HepG2 (cell line): Measurements from ENCODE around the gene SQSTM1. TPM values are rescaled to one million over a fixed set of nuclear protein-coding genes. Genes with fewer than 3 reads are reported as not detected.

ENCODE experiments used
- CBX1 ChIP-seq: IDR thresholded peaks from one replicate; pipeline ENCODE4 v1.6.1; 2016; ENCODE audit warnings: antibody characterized with exemption, low read depth
- MED13 ChIP-seq: sonication (generic); formaldehyde crosslinking; IDR thresholded peaks from 2 replicates; pipeline ENCODE4 v1.5.0; 2020; ENCODE audit warnings: missing genetic modification reagents
- MTA3 ChIP-seq: sonication (generic); formaldehyde crosslinking; IDR thresholded peaks from 2 replicates; pipeline ENCODE4 v1.4.0; 2020; ENCODE audit warnings: missing genetic modification reagents
- NFIB ChIP-seq: sonication (generic); formaldehyde crosslinking; IDR thresholded peaks from 2 replicates; pipeline ENCODE4 v1.9.0; 2021; ENCODE audit warnings: missing genetic modification reagents, mild to moderate bottlenecking, borderline replicate concordance
- SETDB1 ChIP-seq: sonication (generic); formaldehyde crosslinking; IDR thresholded peaks from 2 replicates; pipeline ENCODE4 v1.5.1; 2020; ENCODE audit warnings: missing genetic modification reagents, mild to moderate bottlenecking, borderline replicate concordance
- SRF ChIP-seq: IDR thresholded peaks from 2 replicates; pipeline ENCODE4 v1.6.1; 2011; ENCODE audit warnings: mild to moderate bottlenecking, low read depth, low read length, moderate library complexity
- TRAFD1 ChIP-seq: sonication (generic); formaldehyde crosslinking; IDR thresholded peaks from 2 replicates; pipeline ENCODE4 v1.5.1; 2020; ENCODE audit warnings: missing genetic modification reagents, mild to moderate bottlenecking, borderline replicate concordance
- ZBTB8A ChIP-seq: sonication (generic); formaldehyde crosslinking; IDR thresholded peaks from 2 replicates; pipeline ENCODE4 v1.4.0; 2020; ENCODE audit warnings: mild to moderate bottlenecking, low read depth, missing genetic modification reagents, borderline replicate concordance
- ZEB1 ChIP-seq: IDR thresholded peaks from 2 replicates; pipeline ENCODE4 v1.6.1; 2012; ENCODE audit warnings: mild to moderate bottlenecking, low read depth, inconsistent platforms; ENCODE audit not compliant: insufficient replicate concordance
- ZNF234 ChIP-seq: sonication (generic); formaldehyde crosslinking; conservative IDR thresholded peaks from 2 replicates; pipeline ENCODE4 v1.5.1; 2020; ENCODE audit warnings: mild to moderate bottlenecking, missing genetic modification reagents
- ZNF510 ChIP-seq: sonication (generic); formaldehyde crosslinking; IDR thresholded peaks from 2 replicates; pipeline ENCODE4 v1.4.0; 2020; ENCODE audit warnings: low read depth, mild to moderate bottlenecking, missing genetic modification reagents
- ZNF552 ChIP-seq: sonication (generic); formaldehyde crosslinking; IDR thresholded peaks from 2 replicates; pipeline ENCODE4 v1.9.0; 2022; ENCODE audit warnings: missing genetic modification reagents, mild to moderate bottlenecking, borderline replicate concordance
- ZNF788 ChIP-seq: sonication (generic); formaldehyde crosslinking; IDR thresholded peaks from 2 replicates; pipeline ENCODE4 v1.5.0; 2020; ENCODE audit warnings: mild to moderate bottlenecking, missing genetic modification reagents, borderline replicate concordance
- ZNF816 ChIP-seq: sonication (generic); formaldehyde crosslinking; IDR thresholded peaks from 2 replicates; pipeline ENCODE4 v1.8.0; 2022; ENCODE audit warnings: missing genetic modification reagents, mild to moderate bottlenecking, borderline replicate concordance
- polyA plus RNA-seq, 8 experiments: library from polyadenylated mRNA; depleted of rRNA in 3 of 8; stranded (reverse) in 7 of 8; unstranded in 1 of 8; fragments of >200 nt; fragmentation: Illumina TruSeq in 4 of 8; extraction: Trizol in 4 of 8; gene quantifications; 2 replicates each; pipeline versions ENCODE4 v1.2.1 to v1.2.3, GENCODE V29; 2011 to 2016; ENCODE audit warnings: low read depth in 4 of 8, missing spikeins in 1 of 8, mixed read lengths in 1 of 8; ENCODE audit not compliant: insufficient read depth in 1 of 8
- total RNA-seq, 5 experiments: library from RNA; depleted of rRNA; stranded (reverse); fragments of >200 nt; fragmentation: Illumina TruSeq; extraction: Trizol; gene quantifications; 2 replicates each; pipeline ENCODE4 v1.2.3, GENCODE V29; 2016; ENCODE audit warnings: low read depth in 1 of 5
- TF ChIP-seq, protein P1 (sequence below): sonication (generic); formaldehyde crosslinking; IDR thresholded peaks from 2 replicates; pipeline ENCODE4 v1.5.1; 2020; ENCODE audit warnings: missing genetic modification reagents, mild to moderate bottlenecking, borderline replicate concordance
- TF ChIP-seq, protein P2 (sequence below): sonication (generic); formaldehyde crosslinking; IDR thresholded peaks from 2 replicates; pipeline ENCODE4 v1.8.0; 2022; ENCODE audit warnings: mild to moderate bottlenecking, missing genetic modification reagents, borderline replicate concordance
- TF ChIP-seq, protein P3 (sequence below): sonication (generic); formaldehyde crosslinking; IDR thresholded peaks from 2 replicates; pipeline ENCODE4 v1.5.1; 2020; ENCODE audit warnings: mild to moderate bottlenecking, missing genetic modification reagents, moderate library complexity

The SQSTM1 gene
- total and polyA plus RNA-seq, 2 of the 13 experiments (the other 11 are each of a cell fraction or from before 2014, with no cell fraction given), result 90.9 to 160 TPM

DNA sequence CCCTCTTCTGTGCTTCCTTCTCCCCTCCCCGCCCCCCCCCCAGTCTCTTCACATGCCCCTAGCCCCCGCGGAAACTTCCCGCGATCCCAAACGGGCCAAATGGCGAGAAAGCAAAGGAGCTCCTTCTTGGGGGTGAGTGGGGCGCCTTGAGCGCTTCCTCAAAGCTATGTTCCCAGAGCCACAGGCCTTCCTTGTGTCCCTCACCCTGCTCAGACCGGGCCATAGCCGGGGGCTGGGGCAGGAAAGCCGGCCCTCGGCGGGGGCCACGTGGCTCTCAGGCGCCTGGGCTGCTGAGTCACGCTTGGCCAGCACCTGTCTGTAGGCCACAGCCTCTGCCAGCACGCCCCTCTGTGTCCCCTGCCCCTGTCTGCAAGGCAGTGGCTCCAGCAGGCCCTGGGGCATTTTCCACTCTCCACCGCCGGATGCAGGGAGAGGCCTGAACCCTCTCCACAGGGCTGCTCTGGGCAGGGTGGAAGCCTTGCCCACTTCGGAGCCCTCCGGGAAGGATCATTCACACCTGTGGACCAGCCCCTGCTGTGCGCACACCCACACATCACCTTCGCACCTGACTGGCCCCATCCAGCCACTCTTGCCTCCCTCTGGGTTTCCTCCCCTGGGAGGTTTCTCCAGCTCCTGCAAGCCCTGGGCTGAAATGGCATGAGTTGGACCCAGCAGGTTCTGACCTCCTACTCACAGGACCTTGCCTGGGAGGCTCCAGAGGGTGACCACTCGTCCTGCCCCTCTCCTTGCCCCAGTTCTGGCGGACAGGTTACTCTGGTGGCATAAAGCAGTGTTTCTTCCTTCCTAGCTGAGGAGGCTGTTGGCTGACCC, 1.2 kb upstream of the SQSTM1 start (continued):
- TF ChIP-seq, protein P1, sequence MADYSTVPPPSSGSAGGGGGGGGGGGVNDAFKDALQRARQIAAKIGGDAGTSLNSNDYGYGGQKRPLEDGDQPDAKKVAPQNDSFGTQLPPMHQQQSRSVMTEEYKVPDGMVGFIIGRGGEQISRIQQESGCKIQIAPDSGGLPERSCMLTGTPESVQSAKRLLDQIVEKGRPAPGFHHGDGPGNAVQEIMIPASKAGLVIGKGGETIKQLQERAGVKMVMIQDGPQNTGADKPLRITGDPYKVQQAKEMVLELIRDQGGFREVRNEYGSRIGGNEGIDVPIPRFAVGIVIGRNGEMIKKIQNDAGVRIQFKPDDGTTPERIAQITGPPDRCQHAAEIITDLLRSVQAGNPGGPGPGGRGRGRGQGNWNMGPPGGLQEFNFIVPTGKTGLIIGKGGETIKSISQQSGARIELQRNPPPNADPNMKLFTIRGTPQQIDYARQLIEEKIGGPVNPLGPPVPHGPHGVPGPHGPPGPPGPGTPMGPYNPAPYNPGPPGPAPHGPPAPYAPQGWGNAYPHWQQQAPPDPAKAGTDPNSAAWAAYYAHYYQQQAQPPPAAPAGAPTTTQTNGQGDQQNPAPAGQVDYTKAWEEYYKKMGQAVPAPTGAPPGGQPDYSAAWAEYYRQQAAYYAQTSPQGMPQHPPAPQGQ, result no peak
- TF ChIP-seq, protein P2, sequence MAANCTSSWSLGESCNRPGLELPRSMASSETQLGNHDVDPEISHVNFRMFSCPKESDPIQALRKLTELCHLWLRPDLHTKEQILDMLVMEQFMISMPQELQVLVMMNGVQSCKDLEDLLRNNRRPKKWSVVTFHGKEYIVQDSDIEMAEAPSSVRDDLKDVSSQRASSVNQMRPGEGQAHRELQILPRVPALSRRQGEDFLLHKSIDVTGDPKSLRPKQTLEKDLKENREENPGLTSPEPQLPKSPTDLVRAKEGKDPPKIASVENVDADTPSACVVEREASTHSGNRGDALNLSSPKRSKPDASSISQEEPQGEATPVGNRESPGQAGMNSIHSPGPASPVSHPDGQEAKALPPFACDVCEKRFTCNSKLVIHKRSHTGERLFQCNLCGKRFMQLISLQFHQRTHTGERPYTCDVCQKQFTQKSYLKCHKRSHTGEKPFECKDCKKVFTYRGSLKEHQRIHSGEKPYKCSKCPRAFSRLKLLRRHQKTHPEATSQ (CRISPR knock-in tag), result 0 out of 2 replicates have a peak, but pooled peaks have one; percentile 50
- TF ChIP-seq ZNF816 (CRISPR knock-in tag) (peak; percentile 67), ZNF510 (CRISPR knock-in tag) (no peak), SETDB1 (no peak), ZNF788 (CRISPR knock-in tag) (no peak), NFIB (CRISPR knock-in tag) (no peak), MTA3 (CRISPR knock-in tag) (no peak), MED13 (CRISPR knock-in tag) (no peak; the same call in 1 of the 2 replicates), ZNF234 (CRISPR knock-in tag) (no peak), ZNF552 (no peak; the same call in 1 of the 2 replicates), CBX1 (no peak), ZBTB8A (CRISPR knock-in tag) (no peak), SRF (no peak), ZEB1 (no peak), TRAFD1 (CRISPR knock-in tag) (no peak)
- TF ChIP-seq, protein P3, sequence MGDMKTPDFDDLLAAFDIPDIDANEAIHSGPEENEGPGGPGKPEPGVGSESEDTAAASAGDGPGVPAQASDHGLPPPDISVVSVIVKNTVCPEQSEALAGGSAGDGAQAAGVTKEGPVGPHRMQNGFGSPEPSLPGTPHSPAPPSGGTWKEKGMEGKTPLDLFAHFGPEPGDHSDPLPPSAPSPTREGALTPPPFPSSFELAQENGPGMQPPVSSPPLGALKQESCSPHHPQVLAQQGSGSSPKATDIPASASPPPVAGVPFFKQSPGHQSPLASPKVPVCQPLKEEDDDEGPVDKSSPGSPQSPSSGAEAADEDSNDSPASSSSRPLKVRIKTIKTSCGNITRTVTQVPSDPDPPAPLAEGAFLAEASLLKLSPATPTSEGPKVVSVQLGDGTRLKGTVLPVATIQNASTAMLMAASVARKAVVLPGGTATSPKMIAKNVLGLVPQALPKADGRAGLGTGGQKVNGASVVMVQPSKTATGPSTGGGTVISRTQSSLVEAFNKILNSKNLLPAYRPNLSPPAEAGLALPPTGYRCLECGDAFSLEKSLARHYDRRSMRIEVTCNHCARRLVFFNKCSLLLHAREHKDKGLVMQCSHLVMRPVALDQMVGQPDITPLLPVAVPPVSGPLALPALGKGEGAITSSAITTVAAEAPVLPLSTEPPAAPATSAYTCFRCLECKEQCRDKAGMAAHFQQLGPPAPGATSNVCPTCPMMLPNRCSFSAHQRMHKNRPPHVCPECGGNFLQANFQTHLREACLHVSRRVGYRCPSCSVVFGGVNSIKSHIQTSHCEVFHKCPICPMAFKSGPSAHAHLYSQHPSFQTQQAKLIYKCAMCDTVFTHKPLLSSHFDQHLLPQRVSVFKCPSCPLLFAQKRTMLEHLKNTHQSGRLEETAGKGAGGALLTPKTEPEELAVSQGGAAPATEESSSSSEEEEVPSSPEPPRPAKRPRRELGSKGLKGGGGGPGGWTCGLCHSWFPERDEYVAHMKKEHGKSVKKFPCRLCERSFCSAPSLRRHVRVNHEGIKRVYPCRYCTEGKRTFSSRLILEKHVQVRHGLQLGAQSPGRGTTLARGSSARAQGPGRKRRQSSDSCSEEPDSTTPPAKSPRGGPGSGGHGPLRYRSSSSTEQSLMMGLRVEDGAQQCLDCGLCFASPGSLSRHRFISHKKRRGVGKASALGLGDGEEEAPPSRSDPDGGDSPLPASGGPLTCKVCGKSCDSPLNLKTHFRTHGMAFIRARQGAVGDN, result peak; percentile 97
